Right atrium auricular region (tissue), 2 donors: ENCODE measurements around the gene ST6GAL1. TPM values are rescaled to one million over a fixed set of nuclear protein-coding genes. Genes with fewer than 3 reads are reported as not detected.

Experiments used
- DNase-seq: peaks from one replicate; pipeline ENCODE4 v3.0.0-alpha.2; 2019; ENCODE audit warnings: low spot score
- H3K27ac ChIP-seq, 2 donors: fragments of 200-600 bp; sonication (generic); 1 replicate in 1 of 2; 2 replicates in 1 of 2; pipeline ENCODE4 v1.5.1; 2016 to 2019
- H3K27me3 ChIP-seq, 2 donors: fragments of 200-600 bp; sonication (generic); one replicate each; pipeline versions ENCODE4 v1.5.1 to v1.6.0; 2017 to 2019
- H3K36me3 ChIP-seq: fragments of 200-600 bp; sonication (generic); one replicate; pipeline ENCODE4 v1.5.1; 2016
- H3K4me1 ChIP-seq, 2 donors: fragments of 200-600 bp; sonication (generic); one replicate each; pipeline versions ENCODE4 v1.5.1 to v1.6.0; 2017 to 2019
- H3K4me3 ChIP-seq, 2 donors: fragments of 200-600 bp; sonication (generic); 1 replicate in 1 of 2; 2 replicates in 1 of 2; pipeline ENCODE4 v1.5.1; 2017 to 2019; ENCODE audit warnings: mild to moderate bottlenecking in 1 of 2, moderate library complexity in 1 of 2
- H3K9me3 ChIP-seq, 2 donors: fragments of 200-600 bp; sonication (generic); one replicate each; pipeline ENCODE4 v1.5.1; 2019
- CTCF ChIP-seq, 2 donors: fragments of 200-600 bp; sonication (generic); IDR thresholded peaks; one replicate each; pipeline ENCODE4 v1.5.1; 2019; ENCODE audit warnings: antibody characterized with exemption in 2 of 2
- total RNA-seq, 2 donors: library from RNA; depleted of rRNA; stranded (reverse); fragments of >200 nt; gene quantifications; one replicate each; pipeline ENCODE4 v1.1.0, GENCODE V29; 2016

The ST6GAL1 gene
- total RNA-seq, 2 donors from 2014 or later: 55.1 to 94.3 TPM

- no peak overlapping the region for H3K27ac ChIP-seq
- H3K36me3 ChIP-seq: no peaks in the 10 kb centered on the region
- no peak overlapping the region for H3K4me3 ChIP-seq
- no peak for TF ChIP-seq CTCF (IDR thresholded peaks at IDR 0.05)
- no peaks in the 10 kb centered on the region for H3K27me3 ChIP-seq
- no peaks in the 10 kb centered on the region for H3K4me1 ChIP-seq
- no peaks in the 10 kb centered on the region for H3K9me3 ChIP-seq
- DNase-seq: no peak
These were observed 8.1 kb upstream of the ST6GAL1 start for GRCh38 chr3:186922224-186922623.

GRCh38 chr3:186922790-186923189, 7.5 kb upstream of the ST6GAL1 start:
- Histone ChIP-seq H3K4me3 (no peak overlapping the region), H3K27me3 (no peaks in the 10 kb centered on the region), H3K27ac (no peak overlapping the region), H3K4me1 (no peaks in the 10 kb centered on the region), H3K36me3 (no peaks in the 10 kb centered on the region), H3K9me3 (no peaks in the 10 kb centered on the region)
- no peak for DNase-seq
- no peak for TF ChIP-seq CTCF (IDR thresholded peaks at IDR 0.05)

GRCh38 chr3:186923241-186923640, 7.1 kb upstream of the ST6GAL1 start:
- no peaks in the 10 kb centered on the region for H3K36me3 ChIP-seq
- H3K27me3 ChIP-seq: no peaks in the 10 kb centered on the region

GRCh38 chr3:186925826-186926225, 4.5 kb upstream of the ST6GAL1 start:
- H3K4me1 ChIP-seq: peaks cover 0 to 12% of the 10 kb centered on the region in 2 donors
- H3K27ac ChIP-seq: no peak overlapping the region
- H3K4me3 ChIP-seq: no peak overlapping the region
- no peak for DNase-seq
- no peaks in the 10 kb centered on the region for H3K36me3 ChIP-seq
- TF ChIP-seq CTCF (IDR thresholded peaks at IDR 0.05): no peak
- H3K27me3 ChIP-seq: no peaks in the 10 kb centered on the region
- H3K9me3 ChIP-seq: no peaks in the 10 kb centered on the region

More at GRCh38 chr3:186923241-186923640, 7.1 kb upstream of the ST6GAL1 start:
- H3K4me3 ChIP-seq: no peak overlapping the region
- TF ChIP-seq CTCF (IDR thresholded peaks at IDR 0.05): no peak
- no peak overlapping the region for H3K27ac ChIP-seq
- H3K9me3 ChIP-seq: no peaks in the 10 kb centered on the region
- H3K4me1 ChIP-seq: no peaks in the 10 kb centered on the region
- no peak for DNase-seq

- Histone ChIP-seq H3K9me3 (no peaks in the 10 kb centered on the region), H3K4me1 (peaks cover 0 to 38% of the 10 kb centered on the region in 2 donors), H3K27me3 (no peaks in the 10 kb centered on the region), H3K4me3 (no peak overlapping the region), H3K27ac (peak overlapping the region; percentile 92 to 96), H3K36me3 (no peaks in the 10 kb centered on the region)
- DNase-seq: no peak
- TF ChIP-seq CTCF (IDR thresholded peaks at IDR 0.05): no peak
These were observed 1.1 kb upstream of the ST6GAL1 start for GRCh38 chr3:186929186-186929585.

GRCh38 chr3:186929685-186930084, 641 bp upstream of the ST6GAL1 start:
- Histone ChIP-seq H3K27ac (peak overlapping the region; percentile 92 to 96), H3K36me3 (no peaks in the 10 kb centered on the region), H3K4me1 (peaks cover 0 to 41% of the 10 kb centered on the region in 2 donors), H3K9me3 (no peaks in the 10 kb centered on the region), H3K27me3 (no peaks in the 10 kb centered on the region), H3K4me3 (peak overlapping the region; percentile 76 to 82)
- no peak for TF ChIP-seq CTCF (IDR thresholded peaks at IDR 0.05)
- no peak for DNase-seq
